OCI-LY3 (cell line): ENCODE data around the gene CELSR2.

Experiments
- EZH2phosphoT487 ChIP-seq: fragments of 200-600 bp; shearing (Covaris generic); IDR thresholded peaks from 2 replicates; pipeline ENCODE4 v1.6.1; 2018; ENCODE audit warnings: antibody characterized with exemption, mixed run types, low read depth
- TF ChIP-seq, protein P1 (sequence below): fragments of 200-600, 300-600 bp; sonication (generic); IDR thresholded peaks from 2 replicates; pipeline ENCODE4 v1.5.1; 2014; ENCODE audit warnings: antibody characterized with exemption, low read length, low read depth

DNA sequence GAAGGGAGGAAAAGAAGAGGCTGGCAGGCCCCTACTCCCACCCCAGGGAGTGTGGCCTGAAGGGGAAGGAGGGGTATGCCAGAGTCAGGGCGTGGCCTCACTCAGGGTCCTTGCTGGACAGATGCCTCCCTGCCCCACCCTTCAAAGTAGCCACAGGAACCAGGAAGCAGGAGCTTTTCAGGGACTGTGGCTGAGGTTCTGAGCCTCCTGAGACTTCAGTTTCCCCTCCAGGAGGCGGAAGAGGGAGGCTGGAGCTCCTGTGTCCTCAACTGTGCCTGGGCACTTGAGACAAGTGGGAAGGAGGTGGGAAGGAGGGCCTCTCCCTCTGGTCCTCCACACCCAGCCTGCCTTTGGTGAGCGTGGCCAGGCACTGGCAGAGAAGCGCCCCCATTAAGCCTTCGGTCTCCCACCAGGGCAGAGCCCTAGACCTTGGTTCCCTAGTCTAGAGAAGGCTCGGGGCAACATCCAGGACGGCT lies 5.3 kb downstream of the CELSR2 start:
- TF ChIP-seq, protein P1, sequence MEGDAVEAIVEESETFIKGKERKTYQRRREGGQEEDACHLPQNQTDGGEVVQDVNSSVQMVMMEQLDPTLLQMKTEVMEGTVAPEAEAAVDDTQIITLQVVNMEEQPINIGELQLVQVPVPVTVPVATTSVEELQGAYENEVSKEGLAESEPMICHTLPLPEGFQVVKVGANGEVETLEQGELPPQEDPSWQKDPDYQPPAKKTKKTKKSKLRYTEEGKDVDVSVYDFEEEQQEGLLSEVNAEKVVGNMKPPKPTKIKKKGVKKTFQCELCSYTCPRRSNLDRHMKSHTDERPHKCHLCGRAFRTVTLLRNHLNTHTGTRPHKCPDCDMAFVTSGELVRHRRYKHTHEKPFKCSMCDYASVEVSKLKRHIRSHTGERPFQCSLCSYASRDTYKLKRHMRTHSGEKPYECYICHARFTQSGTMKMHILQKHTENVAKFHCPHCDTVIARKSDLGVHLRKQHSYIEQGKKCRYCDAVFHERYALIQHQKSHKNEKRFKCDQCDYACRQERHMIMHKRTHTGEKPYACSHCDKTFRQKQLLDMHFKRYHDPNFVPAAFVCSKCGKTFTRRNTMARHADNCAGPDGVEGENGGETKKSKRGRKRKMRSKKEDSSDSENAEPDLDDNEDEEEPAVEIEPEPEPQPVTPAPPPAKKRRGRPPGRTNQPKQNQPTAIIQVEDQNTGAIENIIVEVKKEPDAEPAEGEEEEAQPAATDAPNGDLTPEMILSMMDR, result no peak
- no peak for TF ChIP-seq EZH2phosphoT487
